IMR-90 (cell line): ENCODE data around the gene EFCAB5. TPM values are rescaled to one million over a fixed set of nuclear protein-coding genes. Genes with fewer than 3 reads are reported as not detected.

Source experiments
- ATAC-seq: fragments of 200-7000 bp; cut with Tn5 transposase; 2 replicates; pipeline ENCODE4 v1.9.1; 2020; ENCODE audit warnings: low read depth, mild to moderate bottlenecking, moderate library complexity
- BruUV-seq: library from RNA; stranded (reverse); fragments of 400-500 nt; replicated peaks from 2 replicates; lab custom pipeline; 2021; lab: Mats Ljungman, UMichigan
- CTCF ChIA-PET: fragments of 300-600 bp; formaldehyde crosslinking; extraction: SDS; loops from one replicate; lab custom pipeline; 2021; ENCODE audit warnings: antibody characterized with exemption; lab: Yijun Ruan, JAX
- POLR2A ChIA-PET: fragments of 300-600 bp; sonication (Branson Sonifier 250); formaldehyde crosslinking; loops from one replicate; lab custom pipeline; 2022; ENCODE audit warnings: antibody characterized with exemption; ENCODE audit not compliant: unreplicated experiment; lab: Charles Lee
- DNase-seq: peaks from one replicate; pipeline ENCODE4 v3.0.0; 2013
- H2AFZ ChIP-seq: replicated peaks from 2 replicates; pipeline ENCODE3; 2013; ENCODE audit warnings: low read length, mild to moderate bottlenecking; ENCODE audit not compliant: poor library complexity
- H2AK5ac ChIP-seq: 2 replicates; pipeline ENCODE4 v1.6.1; 2013; ENCODE audit warnings: low read depth, low read length, inconsistent platforms
- H2AK9ac ChIP-seq: replicated peaks from 2 replicates; pipeline ENCODE3; 2013; ENCODE audit warnings: mild to moderate bottlenecking, low read depth, low read length, moderate library complexity; ENCODE audit not compliant: poor library complexity
- H2BK120ac ChIP-seq: 2 replicates; pipeline ENCODE4 v1.6.1; 2013; ENCODE audit warnings: low read depth, low read length, inconsistent platforms
- H2BK15ac ChIP-seq: 3 replicates; pipeline ENCODE4 v1.6.1; 2013; ENCODE audit warnings: low read depth, low read length, inconsistent platforms
- H2BK20ac ChIP-seq: 2 replicates; pipeline ENCODE4 v1.6.1; 2013; ENCODE audit warnings: low read depth, mild to moderate bottlenecking, inconsistent platforms, low read length, moderate library complexity
- H2BK5ac ChIP-seq: 2 replicates; pipeline ENCODE4 v1.6.1; 2013; ENCODE audit warnings: mild to moderate bottlenecking, low read depth, low read length, inconsistent platforms; ENCODE audit not compliant: poor library complexity, severe bottlenecking
- H3K14ac ChIP-seq: replicated peaks from 2 replicates; pipeline ENCODE4 v1.6.1; 2013; ENCODE audit warnings: low read depth, low read length, inconsistent platforms
- H3K18ac ChIP-seq: 2 replicates; pipeline ENCODE4 v1.6.1; 2013; ENCODE audit warnings: low read depth, low read length, control low read depth
- H3K23ac ChIP-seq: 2 replicates; pipeline ENCODE4 v1.6.1; 2013; ENCODE audit warnings: low read depth, low read length, inconsistent platforms
- H3K27ac ChIP-seq: 2 replicates; pipeline ENCODE4 v1.5.1; 2013; ENCODE audit warnings: mild to moderate bottlenecking, control low read depth, low read length; ENCODE audit not compliant: insufficient read depth
- H3K27me3 ChIP-seq: 2 replicates; pipeline ENCODE4 v1.6.1; 2013; ENCODE audit warnings: low read length; ENCODE audit not compliant: control insufficient read depth, insufficient read depth
- H3K36me3 ChIP-seq: 2 replicates; pipeline ENCODE4 v1.6.1; 2013; ENCODE audit warnings: low read length, mixed read lengths; ENCODE audit not compliant: control insufficient read depth, insufficient read depth
- H3K4ac ChIP-seq: 2 replicates; pipeline ENCODE4 v1.6.1; 2013; ENCODE audit warnings: low read depth, low read length, inconsistent platforms
- H3K4me1 ChIP-seq: 2 replicates; pipeline ENCODE4 v1.6.1; 2013; ENCODE audit warnings: low read length, mixed read lengths; ENCODE audit not compliant: control insufficient read depth, insufficient read depth
- H3K4me2 ChIP-seq: 2 replicates; pipeline ENCODE4 v1.6.1; 2013; ENCODE audit warnings: low read depth, mild to moderate bottlenecking, control low read depth, low read length, moderate library complexity
- H3K4me3 ChIP-seq: 2 replicates; pipeline ENCODE4 v1.5.1; 2013; ENCODE audit warnings: low read depth, mild to moderate bottlenecking, control low read depth, low read length, moderate library complexity; ENCODE audit not compliant: insufficient read depth
- H3K56ac ChIP-seq: 2 replicates; pipeline ENCODE4 v1.6.1; 2013; ENCODE audit warnings: low read length, inconsistent platforms; ENCODE audit not compliant: insufficient read depth; ENCODE audit errors: extremely low read depth
- H3K79me1 ChIP-seq, 2 experiments: 2 replicates each; pipeline ENCODE4 v1.6.1; 2013; ENCODE audit warnings: low read length in 2 of 2, inconsistent platforms in 1 of 2, low read depth in 1 of 2
- H3K9ac ChIP-seq: 2 replicates; pipeline ENCODE4 v1.6.1; 2013; ENCODE audit warnings: low read depth, low read length, control low read depth
- H3K9me1 ChIP-seq: 2 replicates; pipeline ENCODE4 v1.6.1; 2013; ENCODE audit warnings: low read length, inconsistent platforms; ENCODE audit not compliant: insufficient read depth
- H3K9me3 ChIP-seq: 2 replicates; pipeline ENCODE4 v1.6.1; 2013; ENCODE audit warnings: low read length; ENCODE audit not compliant: control insufficient read depth, insufficient read depth
- H4K20me1 ChIP-seq: 2 replicates; pipeline ENCODE4 v1.6.1; 2013; ENCODE audit warnings: low read length, inconsistent platforms; ENCODE audit not compliant: insufficient read depth
- H4K5ac ChIP-seq: 2 replicates; pipeline ENCODE4 v1.6.1; 2013; ENCODE audit warnings: mild to moderate bottlenecking, low read depth, low read length, control low read depth
- H4K8ac ChIP-seq, 2 experiments: 2 replicates each; pipeline ENCODE4 v1.6.1; 2013; ENCODE audit warnings: low read depth in 2 of 2, low read length in 2 of 2, control low read depth in 1 of 2, inconsistent platforms in 1 of 2
- H4K91ac ChIP-seq: 2 replicates; pipeline ENCODE4 v1.6.1; 2013; ENCODE audit warnings: low read depth, low read length, inconsistent platforms; ENCODE audit not compliant: insufficient read depth
- BHLHE40 ChIP-seq: fragments of 150-350 bp; IDR thresholded peaks from 2 replicates; pipeline ENCODE4 v1.6.1; 2016; ENCODE audit warnings: mild to moderate bottlenecking, low read depth, low read length
- FOS ChIP-seq: fragments of 150-350 bp; IDR thresholded peaks from 2 replicates; pipeline ENCODE4 v1.6.1; 2016; ENCODE audit warnings: low read depth, low read length
- POLR2A ChIP-seq: IDR thresholded peaks from 2 replicates; pipeline ENCODE4 v1.6.1; 2012; ENCODE audit warnings: mild to moderate bottlenecking, low read depth, low read length
- RAD21 ChIP-seq: IDR thresholded peaks from 2 replicates; pipeline ENCODE4 v1.6.1; 2012; ENCODE audit warnings: low read length, improper control_type of control experiment
- RFX5 ChIP-seq: IDR thresholded peaks from 2 replicates; pipeline ENCODE4 v1.8.0; 2012; ENCODE audit warnings: low read depth, mild to moderate bottlenecking, low read length, moderate library complexity
- WGBS, 2 experiments: methylation state at CpG; one replicate each; pipeline versions ENCODE4 v1.1.5 to v1.1.7; 2013; ENCODE audit warnings: missing lambda C conversion rate in 2 of 2; ENCODE audit not compliant: insufficient read length in 1 of 2; ENCODE audit errors: extremely low coverage in 2 of 2; 5-methylcytosine and 5-hydroxymethylcytosine counted together
- dilution Hi-C: fragments of 300-500 bp; cut with HindIII; formaldehyde crosslinking; loops from one replicate; pipeline ENCODE4 v1.14.3; 2018; ENCODE audit warnings: low sequenced_read_pairs; ENCODE audit not compliant: unreplicated experiment
- in situ Hi-C: fragments of 300-500 bp; cut with MboI; formaldehyde crosslinking; loops from 3 replicates; pipeline ENCODE4 v1.14.3; 2019; ENCODE audit warnings: low sequenced_read_pairs, inconsistent platforms, mixed read lengths
- intact Hi-C: fragments of 100-400 bp; cut with micrococcal nuclease; formaldehyde crosslinking; loops from 2 replicates; pipeline ENCODE4 v1.10.0; 2022
- polyA plus RNA-seq, 3 experiments: library from polyadenylated mRNA; depleted of rRNA; stranded (reverse); fragments of >200 nt; gene quantifications; 2 replicates each; pipeline ENCODE4 v1.2.3, GENCODE V29; 2012; ENCODE audit warnings: low replicate concordance in 1 of 3
- total RNA-seq: library from RNA; depleted of rRNA; stranded (reverse); fragments of >200 nt; gene quantifications from 2 replicates; pipeline ENCODE4 v1.2.3, GENCODE V29; 2012

The EFCAB5 gene
- total and polyA plus RNA-seq, 2 of the 4 experiments (the other 2 are of a cell fraction): 0.14 TPM; not detected in 1

DNA sequence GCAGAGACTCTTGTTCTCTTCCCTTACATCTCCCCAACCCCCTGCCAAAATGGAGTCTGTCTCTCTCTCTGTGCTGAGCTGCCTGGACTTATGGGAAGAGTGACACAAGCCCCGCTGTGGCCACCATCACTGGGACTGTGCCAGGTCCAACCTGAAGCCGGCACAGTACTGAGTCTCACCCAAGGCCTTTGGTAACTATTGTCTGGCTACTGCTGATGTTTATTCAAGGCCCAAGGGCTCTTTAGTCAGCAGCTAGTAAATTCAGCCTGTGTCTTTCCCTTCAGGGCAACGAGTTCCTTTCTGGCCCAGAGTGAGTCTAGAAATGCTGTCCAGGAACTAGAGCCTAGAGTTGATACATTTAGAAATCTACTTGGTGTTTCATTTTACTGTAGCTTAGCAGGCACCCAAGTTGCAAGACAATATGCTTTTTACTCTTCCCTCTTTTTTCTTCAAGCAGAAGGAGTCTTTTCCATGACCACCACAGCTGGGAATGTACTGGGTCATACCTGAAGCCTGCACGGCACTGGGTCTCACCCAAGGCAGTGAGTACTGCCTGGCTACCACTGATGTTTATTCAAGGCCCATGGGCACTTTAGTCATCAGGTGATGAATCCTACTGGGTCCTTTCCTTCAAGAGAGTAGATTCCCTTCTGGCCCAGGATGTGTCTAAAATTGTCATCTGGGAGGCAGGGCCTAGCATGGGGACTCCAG, 17.7 kb downstream of the EFCAB5 start (continued):
- TF ChIP-seq BHLHE40: no peak

DNA sequence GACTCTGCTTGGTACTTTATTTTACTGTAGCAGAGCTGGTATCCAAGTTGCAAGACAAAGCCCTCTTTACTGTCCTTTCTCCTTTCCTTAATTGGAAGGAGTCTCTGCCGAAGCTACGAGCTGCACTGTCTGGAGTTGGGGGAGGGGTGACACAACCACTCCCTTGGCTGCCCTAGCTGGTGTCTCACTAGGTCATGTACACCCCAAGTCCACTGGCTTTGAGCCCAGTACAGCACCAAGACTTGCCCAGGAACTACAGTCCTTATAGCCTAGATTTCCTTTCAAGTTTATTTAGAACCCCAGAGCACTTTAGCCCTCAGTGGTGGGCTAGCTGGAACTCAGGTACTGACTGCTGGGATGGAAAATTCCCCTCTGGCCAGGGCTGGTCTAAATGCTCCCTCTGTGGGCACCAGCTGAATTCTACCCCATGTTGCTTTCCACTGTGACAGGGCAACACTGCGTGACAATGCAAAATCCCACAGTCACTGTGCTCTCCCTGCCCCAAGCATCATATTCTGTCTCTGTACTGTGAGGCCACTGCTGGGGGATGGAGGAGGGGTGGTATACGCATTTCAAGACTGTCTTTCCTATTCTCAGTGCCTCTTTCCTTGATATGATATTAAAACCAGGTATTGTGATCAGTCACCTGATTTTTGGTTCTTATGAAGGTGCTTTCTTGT, 18.4 kb downstream of the EFCAB5 start:
- in situ Hi-C loops (loop anchor here (10.0 kb wide), 1 partner anchor 105 kb away; no protein-coding TSS in a partner anchor), dilution Hi-C loops (no loop called here), intact Hi-C loops (loop anchor here (10.0 kb wide), 1 partner anchor 115 kb away; no protein-coding TSS in a partner anchor)
- no peak overlapping the region for H2BK5ac ChIP-seq
- no peaks in the 10 kb centered on the region for H4K20me1 ChIP-seq
- peaks cover 2% of the 10 kb centered on the region; the same call in 1 of the 2 replicates for H3K9me3 ChIP-seq
- H3K4me2 ChIP-seq: no peak overlapping the region
- no CpG with 5 or more reads among the region's 4 CpGs for WGBS, 2 experiments
- no peak overlapping the region for H2AFZ ChIP-seq
- H3K18ac ChIP-seq: no peak overlapping the region
- TF ChIP-seq RAD21: no peak
- no peak for TF ChIP-seq POLR2A
- no peak for TF ChIP-seq RFX5
- TF ChIP-seq FOS: no peak
- H3K4me3 ChIP-seq: no peak overlapping the region
- DNase-seq (peak; percentile 1), ATAC-seq (no peak)
- BruUV-seq: no TSS peak
- no peak overlapping the region for H4K91ac ChIP-seq
- H2BK120ac ChIP-seq: no peak overlapping the region
- H3K14ac ChIP-seq: peak overlapping the region; percentile 53; the same call in 1 of the 2 replicates
- no peak overlapping the region for H4K8ac ChIP-seq
- no peak overlapping the region for H3K9ac ChIP-seq
- H3K4ac ChIP-seq: no peak overlapping the region
- H3K27ac ChIP-seq: no peak overlapping the region
- CTCF ChIA-PET: interaction anchor here (2.0 kb wide), 1 partner anchor 29 kb away, joined by 5 read pairs; no protein-coding TSS in a partner anchor
- no peaks in the 10 kb centered on the region for H3K79me1 ChIP-seq
- no peak overlapping the region for H4K5ac ChIP-seq
- no peak overlapping the region for H2BK15ac ChIP-seq
- no peak overlapping the region for H3K23ac ChIP-seq
- H2AK9ac ChIP-seq: no peak overlapping the region
- H3K56ac ChIP-seq: no peak overlapping the region
- H2AK5ac ChIP-seq: no peak overlapping the region; the same call in 1 of the 2 replicates
- H3K27me3 ChIP-seq: peaks cover 2% of the 10 kb centered on the region; the same call in 1 of the 2 replicates
- H3K9me1 ChIP-seq: peaks cover 6% of the 10 kb centered on the region; the same call in 1 of the 2 replicates
- POLR2A ChIA-PET: no interaction called here
- peaks cover 3% of the 10 kb centered on the region; the same call in 1 of the 2 replicates for H3K4me1 ChIP-seq
- H2BK20ac ChIP-seq: no peak overlapping the region
- no peaks in the 10 kb centered on the region for H3K36me3 ChIP-seq
